HepG2 (cell line): ENCODE measurements around the gene STRN3. TPM values are rescaled to one million over a fixed set of nuclear protein-coding genes. Genes with fewer than 3 reads are reported as not detected.

Experiments
- ATM ChIP-seq: fragments of 450-650 bp; IDR thresholded peaks from 2 replicates; pipeline ENCODE4 v1.7.1; 2017; ENCODE audit warnings: mild to moderate bottlenecking, borderline replicate concordance
- CC2D1A ChIP-seq: sonication (generic); formaldehyde crosslinking; IDR thresholded peaks from 2 replicates; pipeline ENCODE4 v1.8.1; 2023; ENCODE audit warnings: mild to moderate bottlenecking, missing genetic modification reagents
- GLMP ChIP-seq: sonication (generic); formaldehyde crosslinking; IDR thresholded peaks from 2 replicates; pipeline ENCODE4 v1.9.0; 2021; ENCODE audit warnings: missing genetic modification reagents, mild to moderate bottlenecking, borderline replicate concordance
- GZF1 ChIP-seq: sonication (generic); formaldehyde crosslinking; IDR thresholded peaks from 2 replicates; pipeline ENCODE4 v1.5.1; 2020; ENCODE audit warnings: mild to moderate bottlenecking, missing genetic modification reagents
- HNRNPK ChIP-seq: fragments of 200-400 bp; formaldehyde crosslinking; IDR thresholded peaks from 2 replicates; pipeline ENCODE4 v1.6.1; 2018; ENCODE audit warnings: low read length, low read depth, moderate library complexity, mild to moderate bottlenecking; ENCODE audit not compliant: poor library complexity, severe bottlenecking
- IRX3 ChIP-seq: sonication (generic); formaldehyde crosslinking; IDR thresholded peaks from 2 replicates; pipeline ENCODE4 v1.8.1; 2023; ENCODE audit warnings: mild to moderate bottlenecking, low read depth, missing genetic modification reagents, borderline replicate concordance
- KDM2A ChIP-seq: sonication (generic); formaldehyde crosslinking; IDR thresholded peaks from 2 replicates; pipeline ENCODE4 v1.4.0; 2020; ENCODE audit warnings: low read depth, missing genetic modification reagents, borderline replicate concordance
- MYPOP ChIP-seq: sonication (generic); formaldehyde crosslinking; IDR thresholded peaks from 2 replicates; pipeline ENCODE4 v1.8.1; 2023; ENCODE audit warnings: mild to moderate bottlenecking, moderate library complexity, missing genetic modification reagents
- NCOR1 ChIP-seq: fragments of 200-600 bp; sonication (generic); IDR thresholded peaks from 2 replicates; pipeline ENCODE4 v1.7.0; 2017; ENCODE audit warnings: antibody characterized with exemption, low read length, borderline replicate concordance
- NFIC ChIP-seq: IDR thresholded peaks from 2 replicates; pipeline ENCODE4 v1.6.1; 2012; ENCODE audit warnings: mild to moderate bottlenecking, low read length, inconsistent platforms
- PRMT3 ChIP-seq: sonication (generic); formaldehyde crosslinking; IDR thresholded peaks from 2 replicates; pipeline ENCODE4 v1.8.1; 2022; ENCODE audit warnings: low read depth, mild to moderate bottlenecking, moderate library complexity, missing genetic modification reagents, borderline replicate concordance
- TCF7 ChIP-seq: sonication (generic); IDR thresholded peaks from 2 replicates; pipeline ENCODE4 v1.6.1; 2016; ENCODE audit warnings: antibody characterized with exemption, low read depth
- ZBTB46 ChIP-seq: sonication (generic); formaldehyde crosslinking; IDR thresholded peaks from 2 replicates; pipeline ENCODE4 v1.4.0; 2020; ENCODE audit warnings: mild to moderate bottlenecking, missing genetic modification reagents, borderline replicate concordance
- ZFP36L2 ChIP-seq: sonication (generic); formaldehyde crosslinking; IDR thresholded peaks from 2 replicates; pipeline ENCODE4 v1.4.0; 2020; ENCODE audit warnings: missing genetic modification reagents
- ZFP62 ChIP-seq: sonication (generic); formaldehyde crosslinking; IDR thresholded peaks from 2 replicates; pipeline ENCODE4 v1.4.0; 2020; ENCODE audit warnings: missing genetic modification reagents
- ZNF232 ChIP-seq: sonication (generic); formaldehyde crosslinking; IDR thresholded peaks from 2 replicates; pipeline ENCODE4 v1.4.0; 2020; ENCODE audit warnings: missing genetic modification reagents, borderline replicate concordance
- ZNF235 ChIP-seq: sonication (generic); formaldehyde crosslinking; IDR thresholded peaks from 2 replicates; pipeline ENCODE4 v1.8.1; 2023; ENCODE audit warnings: mild to moderate bottlenecking, missing genetic modification reagents, borderline replicate concordance
- ZNF292 ChIP-seq: sonication (generic); formaldehyde crosslinking; IDR thresholded peaks from 2 replicates; pipeline ENCODE4 v1.8.1; 2022; ENCODE audit warnings: mild to moderate bottlenecking, low read depth, missing genetic modification reagents, borderline replicate concordance
- ZSCAN12 ChIP-seq: sonication (generic); formaldehyde crosslinking; IDR thresholded peaks from 2 replicates; pipeline ENCODE4 v1.9.0; 2021; ENCODE audit warnings: mild to moderate bottlenecking, missing genetic modification reagents
- ZUFSP ChIP-seq: sonication (generic); formaldehyde crosslinking; IDR thresholded peaks from 2 replicates; pipeline ENCODE4 v1.9.0; 2021; ENCODE audit warnings: missing genetic modification reagents, mild to moderate bottlenecking, borderline replicate concordance
- polyA plus RNA-seq, 8 experiments: library from polyadenylated mRNA; depleted of rRNA in 3 of 8; stranded (reverse) in 7 of 8; unstranded in 1 of 8; fragments of >200 nt; fragmentation: Illumina TruSeq in 4 of 8; extraction: Trizol in 4 of 8; gene quantifications; 2 replicates each; pipeline versions ENCODE4 v1.2.1 to v1.2.3, GENCODE V29; 2011 to 2016; ENCODE audit warnings: low read depth in 4 of 8, missing spikeins in 1 of 8, mixed read lengths in 1 of 8; ENCODE audit not compliant: insufficient read depth in 1 of 8
- total RNA-seq, 5 experiments: library from RNA; depleted of rRNA; stranded (reverse); fragments of >200 nt; fragmentation: Illumina TruSeq; extraction: Trizol; gene quantifications; 2 replicates each; pipeline ENCODE4 v1.2.3, GENCODE V29; 2016; ENCODE audit warnings: low read depth in 1 of 5
- TF ChIP-seq, protein P1 (sequence below): sonication (generic); formaldehyde crosslinking; IDR thresholded peaks from 2 replicates; pipeline ENCODE4 v1.8.1; 2023; ENCODE audit warnings: missing genetic modification reagents, mild to moderate bottlenecking, borderline replicate concordance
- TF ChIP-seq, protein P2 (sequence below): sonication (generic); formaldehyde crosslinking; IDR thresholded peaks from 2 replicates; pipeline ENCODE4 v1.8.0; 2022; ENCODE audit warnings: mild to moderate bottlenecking, missing genetic modification reagents, moderate library complexity

Gene STRN3
- total and polyA plus RNA-seq, 2 of the 13 experiments (the other 11 are each of a cell fraction or from before 2014, with no cell fraction given): 49.4 to 123 TPM

DNA sequence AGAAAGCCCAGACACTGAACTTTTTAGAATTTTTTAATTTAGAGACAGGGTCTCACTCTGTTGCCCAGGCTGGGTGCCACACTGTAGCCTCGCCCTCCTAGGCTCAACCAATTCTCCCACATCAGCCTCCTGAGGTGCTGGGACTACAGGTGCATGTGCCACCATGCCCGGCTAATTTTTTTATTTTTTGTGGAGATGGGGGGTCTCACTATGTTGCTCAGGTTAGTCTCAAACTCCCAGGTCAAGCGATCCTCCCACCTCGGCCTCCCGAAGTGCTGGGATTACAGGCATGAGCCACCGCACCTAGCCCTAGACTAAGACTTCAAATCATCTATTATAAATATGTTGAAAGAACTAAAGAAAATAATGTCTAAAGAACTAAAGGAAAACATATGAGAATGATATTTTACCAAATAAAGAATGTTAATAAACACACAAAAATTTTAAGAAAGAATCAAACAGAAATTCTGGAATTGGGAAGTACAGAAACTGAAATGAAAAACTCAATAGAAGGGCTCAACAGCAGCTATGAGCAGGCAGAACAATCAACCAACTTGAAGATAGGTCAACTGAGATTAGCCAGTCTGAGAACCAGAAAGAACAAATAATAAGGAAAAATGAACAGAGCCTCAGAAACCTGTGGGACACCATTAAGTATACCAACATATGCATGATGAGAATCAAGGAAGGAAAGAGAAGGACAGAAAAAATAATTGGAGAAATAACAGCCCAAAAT is 27.0 kb downstream of the STRN3 start (continued):
- TF ChIP-seq ZUFSP (CRISPR knock-in tag) (0 out of 2 replicates have a peak, but pooled peaks have one; percentile 87), GLMP (CRISPR knock-in tag) (no peak), ZFP36L2 (CRISPR knock-in tag) (no peak), GZF1 (CRISPR knock-in tag) (no peak), MYPOP (CRISPR knock-in tag) (no peak), NFIC (no peak), HNRNPK (no peak), ATM (no peak), PRMT3 (no peak), ZNF232 (CRISPR knock-in tag) (no peak), NCOR1 (no peak), ZBTB46 (no peak), TCF7 (no peak), CC2D1A (CRISPR knock-in tag) (no peak), ZNF235 (CRISPR knock-in tag) (no peak), IRX3 (CRISPR knock-in tag) (no peak), ZNF292 (CRISPR knock-in tag) (no peak), KDM2A (CRISPR knock-in tag) (no peak), ZFP62 (CRISPR knock-in tag) (no peak), ZSCAN12 (0 out of 2 replicates have a peak, but pooled peaks have one; percentile 42)
- TF ChIP-seq, protein P1, sequence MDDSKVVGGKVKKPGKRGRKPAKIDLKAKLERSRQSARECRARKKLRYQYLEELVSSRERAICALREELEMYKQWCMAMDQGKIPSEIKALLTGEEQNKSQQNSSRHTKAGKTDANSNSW (CRISPR knock-in tag): no peak
- TF ChIP-seq, protein P2, sequence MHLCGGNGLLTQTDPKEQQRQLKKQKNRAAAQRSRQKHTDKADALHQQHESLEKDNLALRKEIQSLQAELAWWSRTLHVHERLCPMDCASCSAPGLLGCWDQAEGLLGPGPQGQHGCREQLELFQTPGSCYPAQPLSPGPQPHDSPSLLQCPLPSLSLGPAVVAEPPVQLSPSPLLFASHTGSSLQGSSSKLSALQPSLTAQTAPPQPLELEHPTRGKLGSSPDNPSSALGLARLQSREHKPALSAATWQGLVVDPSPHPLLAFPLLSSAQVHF (CRISPR knock-in tag): no peak
